Thyroid gland (tissue), 4 donors: Measurements from ENCODE around the gene CARMIL1. TPM values are rescaled to one million over a fixed set of nuclear protein-coding genes. Genes with fewer than 3 reads are reported as not detected.

Source experiments
- DNase-seq, 2 donors: peaks; one replicate each; pipeline ENCODE4 v3.0.0-alpha.2; 2019
- H3K27ac ChIP-seq, 3 donors: fragments of 200-600 bp; sonication (generic); 1 replicate in 2 of 3; 2 replicates in 1 of 3; pipeline ENCODE4 v1.5.1; 2016 to 2019; ENCODE audit warnings: mild to moderate bottlenecking in 1 of 3, moderate library complexity in 1 of 3
- H3K27me3 ChIP-seq: fragments of 200-600 bp; sonication (generic); one replicate; pipeline ENCODE4 v1.5.1; 2019
- H3K36me3 ChIP-seq, 2 donors: fragments of 200-600 bp; sonication (generic); one replicate each; pipeline ENCODE4 v1.5.1; 2016 to 2019
- H3K4me1 ChIP-seq, 2 donors: fragments of 200-600 bp; sonication (generic); one replicate each; pipeline ENCODE4 v1.5.1; 2017 to 2019
- H3K4me3 ChIP-seq, 3 donors: fragments of 200-600 bp; sonication (generic); replicated peaks in 1 of 3; 1 replicate in 2 of 3; 2 replicates in 1 of 3; pipeline ENCODE4 v1.5.1; 2016; ENCODE audit warnings: mild to moderate bottlenecking in 1 of 3
- H3K9me3 ChIP-seq: fragments of 200-600 bp; sonication (generic); one replicate; pipeline ENCODE4 v1.5.1; 2017
- POLR2A ChIP-seq, 2 donors: fragments of 450-650 bp; IDR thresholded peaks; one replicate each; pipeline ENCODE4 v1.6.1; 2017; ENCODE audit warnings: antibody characterized with exemption in 2 of 2, mild to moderate bottlenecking in 2 of 2, moderate library complexity in 1 of 2
- WGBS, 2 donors: methylation state at CpG; one replicate each; pipeline ENCODE4 v1.1.5; 2017; 5-methylcytosine and 5-hydroxymethylcytosine counted together
- intact Hi-C: fragments of 100-400 bp; cut with DNase I; formaldehyde crosslinking; loops from one replicate; pipeline ENCODE4 v1.15.1; 2023
- total RNA-seq, 4 donors: library from RNA; depleted of rRNA; stranded (reverse); fragments of >200 nt; gene quantifications; one replicate each; pipeline ENCODE4 v1.2.3, GENCODE V29; 2016
- TF ChIP-seq, protein P1 (sequence below), 6 experiments: fragments of 200-600 bp in 3 of 6; fragments of 450-650 bp in 3 of 6; sonication (generic) in 3 of 6; IDR thresholded peaks; one replicate each; pipeline ENCODE4 v1.5.1; 2016 to 2019; ENCODE audit warnings: antibody characterized with exemption in 6 of 6, mild to moderate bottlenecking in 2 of 6, inconsistent platforms in 1 of 6, moderate library complexity in 1 of 6

The CARMIL1 gene
- total RNA-seq, 4 donors from 2014 or later: 24.7 to 34.4 (median 30.7) TPM

DNA sequence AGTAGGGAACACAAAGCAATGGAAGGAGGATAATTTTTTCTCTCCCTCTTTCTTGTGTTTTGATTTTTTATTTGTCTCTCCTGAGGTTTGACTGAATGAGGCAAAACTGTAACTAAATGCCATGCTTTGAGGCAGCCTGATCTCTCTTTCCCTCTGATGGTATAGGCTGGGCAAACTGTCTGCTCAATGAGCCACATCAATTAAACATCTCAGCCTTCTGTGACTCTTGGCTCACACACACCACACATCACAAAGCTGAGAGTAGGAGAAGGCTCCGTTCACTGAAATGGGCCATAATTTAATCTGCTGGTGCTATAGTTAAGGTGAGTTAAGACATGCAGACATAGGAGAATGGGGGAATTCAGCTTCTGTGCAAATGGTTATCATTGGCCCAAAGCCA, 344.7 kb downstream of the CARMIL1 start:
- no peak for TF ChIP-seq POLR2A (IDR thresholded peaks at IDR 0.05)
- TF ChIP-seq, protein P1, sequence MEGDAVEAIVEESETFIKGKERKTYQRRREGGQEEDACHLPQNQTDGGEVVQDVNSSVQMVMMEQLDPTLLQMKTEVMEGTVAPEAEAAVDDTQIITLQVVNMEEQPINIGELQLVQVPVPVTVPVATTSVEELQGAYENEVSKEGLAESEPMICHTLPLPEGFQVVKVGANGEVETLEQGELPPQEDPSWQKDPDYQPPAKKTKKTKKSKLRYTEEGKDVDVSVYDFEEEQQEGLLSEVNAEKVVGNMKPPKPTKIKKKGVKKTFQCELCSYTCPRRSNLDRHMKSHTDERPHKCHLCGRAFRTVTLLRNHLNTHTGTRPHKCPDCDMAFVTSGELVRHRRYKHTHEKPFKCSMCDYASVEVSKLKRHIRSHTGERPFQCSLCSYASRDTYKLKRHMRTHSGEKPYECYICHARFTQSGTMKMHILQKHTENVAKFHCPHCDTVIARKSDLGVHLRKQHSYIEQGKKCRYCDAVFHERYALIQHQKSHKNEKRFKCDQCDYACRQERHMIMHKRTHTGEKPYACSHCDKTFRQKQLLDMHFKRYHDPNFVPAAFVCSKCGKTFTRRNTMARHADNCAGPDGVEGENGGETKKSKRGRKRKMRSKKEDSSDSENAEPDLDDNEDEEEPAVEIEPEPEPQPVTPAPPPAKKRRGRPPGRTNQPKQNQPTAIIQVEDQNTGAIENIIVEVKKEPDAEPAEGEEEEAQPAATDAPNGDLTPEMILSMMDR (IDR thresholded peaks at IDR 0.05): no peak
- intact Hi-C loops: no loop called here
- Histone ChIP-seq H3K4me3 (no peak overlapping the region), H3K27me3 (no peaks in the 10 kb centered on the region), H3K4me1 (no peaks in the 10 kb centered on the region), H3K36me3 (no peaks in the 10 kb centered on the region), H3K27ac (no peak overlapping the region), H3K9me3 (no peaks in the 10 kb centered on the region)
- DNase-seq: no peak
- WGBS, 2 donors: 15 to 72% methylated on average over 1 of the region's 1 CpG

DNA sequence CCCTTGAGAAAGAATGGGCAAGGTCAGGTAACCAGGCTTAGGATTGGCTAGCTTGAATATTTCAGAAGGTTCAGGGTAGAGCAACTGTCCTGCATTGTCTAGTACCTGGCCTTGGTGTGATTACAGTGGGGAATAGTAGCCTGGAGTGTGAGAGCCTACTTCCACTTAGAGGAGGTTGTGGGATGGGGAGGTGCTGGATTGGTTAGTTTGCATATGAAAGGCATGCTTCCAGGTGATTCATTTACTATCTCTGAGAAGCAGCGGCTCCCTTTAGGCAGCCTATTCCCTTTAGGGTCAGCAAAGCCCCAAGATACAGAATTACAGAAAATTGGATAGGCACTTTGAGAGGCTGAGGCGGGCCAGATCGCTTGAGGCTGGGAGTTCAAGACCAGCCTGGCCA, 347.8 kb downstream of the CARMIL1 start:
- H3K4me1 ChIP-seq: no peaks in the 10 kb centered on the region
- no peaks in the 10 kb centered on the region for H3K27me3 ChIP-seq
- no peaks in the 10 kb centered on the region for H3K36me3 ChIP-seq
- WGBS, 2 donors: 69 to 74% methylated on average over 3 of the region's 3 CpGs
- H3K27ac ChIP-seq: no peak overlapping the region
- DNase-seq: no peak
- H3K9me3 ChIP-seq: no peaks in the 10 kb centered on the region
- H3K4me3 ChIP-seq: no peak overlapping the region
- TF ChIP-seq, protein P1 (IDR thresholded peaks at IDR 0.05): no peak
- TF ChIP-seq POLR2A (IDR thresholded peaks at IDR 0.05): no peak
- intact Hi-C loops: no loop called here

DNA sequence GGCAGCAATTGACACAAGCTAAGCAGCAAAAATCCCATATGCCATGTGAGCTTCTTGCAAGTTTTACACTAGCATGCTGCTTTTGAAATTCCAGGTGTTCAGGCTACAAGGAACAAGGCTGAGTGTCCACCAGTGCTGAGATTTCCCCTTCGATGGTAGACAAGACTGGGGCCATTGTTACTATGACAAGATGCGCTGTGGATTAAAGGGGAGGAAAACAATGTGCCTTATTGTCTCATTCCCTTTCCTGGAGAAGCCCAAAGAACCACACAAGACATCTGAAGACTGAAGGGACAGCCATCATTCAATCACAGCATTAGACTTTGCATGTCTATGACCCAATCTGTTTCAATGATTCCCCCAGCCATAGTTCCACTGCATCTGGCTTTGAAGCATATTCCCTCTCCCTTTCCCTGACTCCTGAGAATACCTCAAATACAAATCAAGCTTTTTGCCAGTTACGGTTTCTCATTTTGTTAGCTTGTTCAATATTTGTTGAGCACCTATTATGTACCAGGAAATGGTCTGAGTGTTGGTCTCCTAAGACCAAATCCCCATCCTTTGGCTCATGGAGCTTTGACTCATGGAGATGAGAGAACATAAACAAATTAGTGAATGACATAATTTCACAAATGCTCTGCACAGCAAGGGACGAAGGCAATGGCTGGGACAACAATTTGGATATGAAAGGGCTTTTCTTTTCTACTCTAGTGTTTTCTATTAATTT, 349.5 kb downstream of the CARMIL1 start:
- Histone ChIP-seq H3K27me3 (no peaks in the 10 kb centered on the region), H3K36me3 (no peaks in the 10 kb centered on the region), H3K4me1 (no peaks in the 10 kb centered on the region), H3K9me3 (no peaks in the 10 kb centered on the region), H3K27ac (no peak overlapping the region), H3K4me3 (no peak overlapping the region)
- no peak for TF ChIP-seq POLR2A (IDR thresholded peaks at IDR 0.05)
- TF ChIP-seq, protein P1 (IDR thresholded peaks at IDR 0.05): no peak
- no peak for DNase-seq
- intact Hi-C loops: no loop called here
- 87 to 89% methylated on average over 4 of the region's 4 CpGs for WGBS, 2 donors

- Histone ChIP-seq H3K9me3 (no peaks in the 10 kb centered on the region), H3K36me3 (no peaks in the 10 kb centered on the region), H3K4me1 (no peaks in the 10 kb centered on the region), H3K27ac (no peak overlapping the region), H3K4me3 (no peak overlapping the region), H3K27me3 (no peaks in the 10 kb centered on the region)
- DNase-seq: no peak
- intact Hi-C loops: no loop called here
- no peak for TF ChIP-seq POLR2A (IDR thresholded peaks at IDR 0.05)
- TF ChIP-seq, protein P1 (IDR thresholded peaks at IDR 0.05): no peak
- 70 to 77% methylated on average over 4 of the region's 4 CpGs for WGBS, 2 donors
These were observed 350.0 kb downstream of the CARMIL1 start for GRCh38 chr6:25629198-25629576.

DNA sequence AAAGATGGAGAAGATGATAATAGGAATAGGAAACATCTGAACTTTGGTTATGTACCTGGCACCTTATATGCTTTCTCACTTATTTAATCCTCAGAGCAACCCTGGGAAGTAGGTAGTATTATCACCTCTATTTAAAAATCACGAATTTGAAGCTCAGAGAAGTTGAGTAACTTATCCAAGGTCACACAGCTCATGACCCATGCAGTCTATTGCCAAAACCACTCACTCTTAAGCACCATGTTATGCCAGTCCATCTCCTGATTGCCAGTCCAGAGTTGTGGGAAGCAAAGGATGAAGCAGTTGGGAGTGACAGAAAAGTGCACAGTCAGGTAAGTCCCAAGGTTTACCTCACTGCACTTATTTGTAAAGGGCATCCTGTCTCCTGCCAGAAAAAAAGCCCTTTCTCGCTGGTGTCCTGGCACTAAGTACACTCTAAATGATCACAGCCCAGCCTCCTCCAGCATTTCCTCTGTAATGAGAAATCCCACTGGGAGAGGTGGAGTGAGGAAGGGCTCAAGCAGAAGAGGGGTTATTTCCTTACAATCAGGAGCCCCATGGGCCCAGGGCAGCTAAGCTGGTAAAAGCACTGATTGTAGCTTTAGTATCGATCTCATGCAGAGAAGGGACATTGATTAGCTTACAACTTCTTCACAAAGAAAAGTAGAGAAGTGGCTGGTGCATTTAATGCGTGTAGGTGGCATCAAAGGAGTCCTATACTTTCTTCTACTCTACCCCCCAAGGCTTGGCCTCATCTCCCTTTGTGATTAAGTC, 351.5 kb downstream of the CARMIL1 start:
- TF ChIP-seq POLR2A (IDR thresholded peaks at IDR 0.05): no peak
- TF ChIP-seq, protein P1 (IDR thresholded peaks at IDR 0.05): no peak
- H3K9me3 ChIP-seq: no peaks in the 10 kb centered on the region
- no peaks in the 10 kb centered on the region for H3K4me1 ChIP-seq
- no peak overlapping the region for H3K27ac ChIP-seq
- no peaks in the 10 kb centered on the region for H3K36me3 ChIP-seq
- no peaks in the 10 kb centered on the region for H3K27me3 ChIP-seq
- intact Hi-C loops: no loop called here
- DNase-seq: no peak
- 47 to 48% methylated on average over 4 of the region's 4 CpGs for WGBS, 2 donors
- no peak overlapping the region for H3K4me3 ChIP-seq
